ENCODE measurements around the gene SLC6A1. TPM values are rescaled to one million over a fixed set of nuclear protein-coding genes. Genes with fewer than 3 reads are reported as not detected.
A peak's percentile ranks its signal among the peaks of the same experiment; 100 is the strongest.

SLC6A1 gene
- polyA plus RNA-seq, 1 of the 3 experiments (the other 2 are of a cell fraction): not detected

DNA sequence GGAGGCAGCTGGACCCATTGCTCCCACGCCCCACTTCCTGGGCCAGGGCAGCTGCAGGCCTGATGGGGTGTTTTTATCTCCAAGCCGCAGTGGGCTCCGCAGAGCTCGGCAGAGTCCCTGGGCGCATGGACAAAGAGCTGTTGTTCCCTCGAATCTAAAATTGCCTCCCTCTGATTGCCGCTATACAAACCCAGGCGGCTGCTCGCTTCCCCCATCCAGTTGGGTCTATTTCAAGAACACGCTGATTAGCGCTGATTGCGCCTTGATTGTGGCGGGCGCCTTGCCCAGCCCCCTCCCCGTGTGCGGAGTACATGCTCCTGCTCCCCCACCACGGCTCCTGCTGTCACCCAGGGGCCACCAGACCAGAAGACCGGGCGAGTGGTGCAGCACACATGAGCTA lies 43.4 kb upstream of the SLC6A1 start:
- no peak for DNase-seq
- Histone ChIP-seq H3K4me1 (ENCODE audit: control insufficient read depth in 1 of 2, insufficient read depth in 2 of 2, low read depth in 1 of 2, low read length in 1 of 2) (peaks cover 0 to 2% of the 10 kb centered on the region in 2 experiments; a peak in 1 of 4 replicates), H3K79me2 (ENCODE audit: insufficient read depth) (no peaks in the 10 kb centered on the region), H3K27me3 (ENCODE audit: insufficient read depth) (no peaks in the 10 kb centered on the region), H3K36me3 (replicated peaks in 1 of 2; ENCODE audit: control insufficient read depth in 1 of 2, insufficient read depth in 2 of 2, low read length in 1 of 2) (no peaks in the 10 kb centered on the region), H2AFZ (ENCODE audit: low read depth) (no peak overlapping the region), H3K4me3 (ENCODE audit: low read depth in 2 of 2, low read length in 1 of 2) (no peak overlapping the region), H3K4me2 (no peak overlapping the region), H3K9me2 (no peaks in the 10 kb centered on the region), H3K9ac (no peak overlapping the region), H4K20me1 (ENCODE audit: insufficient read depth) (no peaks in the 10 kb centered on the region), H3K9me3 (no peaks in the 10 kb centered on the region), H3F3A (replicated peaks; ENCODE audit: insufficient read depth) (no peaks in the 10 kb centered on the region), H3K27ac (ENCODE audit: low read depth in 2 of 2, low read length in 1 of 2) (no peak overlapping the region)
- CTCF ChIA-PET: interaction anchor here (0.6 to 12.7 kb wide), 9 partner anchors 8 to 193 kb away, joined by 3 to 281 read pairs (median 3); partner anchors contain the start of gene SLC6A1
- no peak for TF ChIP-seq MEF2A (IDR thresholded peaks at IDR 0.05; ENCODE audit: borderline replicate concordance, low read depth)
- TF ChIP-seq TCF12 (IDR thresholded peaks at IDR 0.05): no peak
- no peak for TF ChIP-seq RCOR1 (IDR thresholded peaks at IDR 0.05; ENCODE audit: low read length)
- no peak for TF ChIP-seq NRF1 (IDR thresholded peaks at IDR 0.05; ENCODE audit: low read depth, low read length)
- TF ChIP-seq EP300 (IDR thresholded peaks at IDR 0.05; ENCODE audit: borderline replicate concordance in 1 of 2, low read depth in 1 of 2, low read length in 1 of 2): no peak
- TF ChIP-seq, protein P1, sequence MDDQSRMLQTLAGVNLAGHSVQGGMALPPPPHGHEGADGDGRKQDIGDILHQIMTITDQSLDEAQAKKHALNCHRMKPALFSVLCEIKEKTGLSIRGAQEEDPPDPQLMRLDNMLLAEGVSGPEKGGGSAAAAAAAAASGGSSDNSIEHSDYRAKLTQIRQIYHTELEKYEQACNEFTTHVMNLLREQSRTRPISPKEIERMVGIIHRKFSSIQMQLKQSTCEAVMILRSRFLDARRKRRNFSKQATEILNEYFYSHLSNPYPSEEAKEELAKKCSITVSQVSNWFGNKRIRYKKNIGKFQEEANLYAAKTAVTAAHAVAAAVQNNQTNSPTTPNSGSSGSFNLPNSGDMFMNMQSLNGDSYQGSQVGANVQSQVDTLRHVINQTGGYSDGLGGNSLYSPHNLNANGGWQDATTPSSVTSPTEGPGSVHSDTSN (IDR thresholded peaks at IDR 0.05): no peak
- TF ChIP-seq POLR2AphosphoS5 (IDR thresholded peaks at IDR 0.05; ENCODE audit: low read depth, low read length): no peak
- TF ChIP-seq, protein P2, sequence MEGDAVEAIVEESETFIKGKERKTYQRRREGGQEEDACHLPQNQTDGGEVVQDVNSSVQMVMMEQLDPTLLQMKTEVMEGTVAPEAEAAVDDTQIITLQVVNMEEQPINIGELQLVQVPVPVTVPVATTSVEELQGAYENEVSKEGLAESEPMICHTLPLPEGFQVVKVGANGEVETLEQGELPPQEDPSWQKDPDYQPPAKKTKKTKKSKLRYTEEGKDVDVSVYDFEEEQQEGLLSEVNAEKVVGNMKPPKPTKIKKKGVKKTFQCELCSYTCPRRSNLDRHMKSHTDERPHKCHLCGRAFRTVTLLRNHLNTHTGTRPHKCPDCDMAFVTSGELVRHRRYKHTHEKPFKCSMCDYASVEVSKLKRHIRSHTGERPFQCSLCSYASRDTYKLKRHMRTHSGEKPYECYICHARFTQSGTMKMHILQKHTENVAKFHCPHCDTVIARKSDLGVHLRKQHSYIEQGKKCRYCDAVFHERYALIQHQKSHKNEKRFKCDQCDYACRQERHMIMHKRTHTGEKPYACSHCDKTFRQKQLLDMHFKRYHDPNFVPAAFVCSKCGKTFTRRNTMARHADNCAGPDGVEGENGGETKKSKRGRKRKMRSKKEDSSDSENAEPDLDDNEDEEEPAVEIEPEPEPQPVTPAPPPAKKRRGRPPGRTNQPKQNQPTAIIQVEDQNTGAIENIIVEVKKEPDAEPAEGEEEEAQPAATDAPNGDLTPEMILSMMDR (IDR thresholded peaks at IDR 0.05): no peak
- POLR2A ChIA-PET: interaction anchor here (1.0 kb wide), 1 partner anchor 111 kb away, joined by 3 read pairs; no protein-coding TSS in a partner anchor
- 29% methylated on average over 8 of the region's 19 CpGs for WGBS (ENCODE audit: low lambda C conversion rate)

DNA sequence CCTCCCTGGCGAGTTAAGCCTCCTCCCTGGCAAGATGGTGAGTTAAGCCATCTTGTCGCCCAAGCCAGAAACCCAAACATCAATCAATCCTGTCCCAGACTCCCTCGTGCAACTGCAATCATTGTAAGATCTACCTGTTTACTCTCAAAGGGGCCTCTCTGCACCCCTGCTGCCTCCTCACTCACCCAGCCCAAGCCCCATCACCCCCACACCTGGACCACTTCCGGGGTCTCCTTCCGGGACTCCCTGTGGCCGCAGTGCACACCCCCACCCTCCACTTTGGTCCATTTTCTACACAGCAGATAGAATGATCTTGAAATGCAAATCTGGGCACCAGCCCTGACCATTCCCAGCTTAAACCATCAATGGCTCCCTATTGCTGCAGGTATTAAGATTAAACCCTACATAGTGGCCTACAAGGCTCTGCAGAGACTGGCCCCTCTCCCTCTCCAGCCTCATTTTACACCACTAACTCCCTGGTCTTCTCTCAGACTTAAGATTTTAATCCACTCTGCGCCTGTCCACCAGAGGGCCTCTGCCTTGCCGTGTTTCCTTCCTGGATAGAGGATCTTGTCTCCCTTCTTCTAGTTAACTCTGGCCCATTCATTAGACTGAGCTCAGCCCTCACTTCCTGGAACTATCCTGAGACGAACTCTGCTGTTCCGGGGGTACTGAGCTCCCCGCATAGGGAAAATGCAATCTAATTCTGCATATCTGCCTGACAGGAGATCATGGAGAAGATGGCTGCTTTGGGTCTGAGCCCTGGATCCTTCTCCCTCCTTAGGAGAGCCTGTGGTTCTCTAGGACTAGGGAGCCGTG lies 41.9 kb upstream of the SLC6A1 start:
- peak; percentile 65 for DNase-seq
- H3K9ac ChIP-seq: no peak overlapping the region
- H3F3A ChIP-seq (replicated peaks; ENCODE audit: insufficient read depth): no peaks in the 10 kb centered on the region
- no peaks in the 10 kb centered on the region for H3K79me2 ChIP-seq (ENCODE audit: insufficient read depth)
- no peaks in the 10 kb centered on the region for H3K9me3 ChIP-seq
- no peaks in the 10 kb centered on the region for H4K20me1 ChIP-seq (ENCODE audit: insufficient read depth)
- no peak overlapping the region for H2AFZ ChIP-seq (ENCODE audit: low read depth)
- H3K4me1 ChIP-seq (ENCODE audit: control insufficient read depth in 1 of 2, insufficient read depth in 2 of 2, low read depth in 1 of 2, low read length in 1 of 2): peaks cover 0 to 2% of the 10 kb centered on the region in 2 experiments; a peak in 1 of 4 replicates
- H3K27me3 ChIP-seq (ENCODE audit: insufficient read depth): no peaks in the 10 kb centered on the region
- TF ChIP-seq SMC3 (IDR thresholded peaks at IDR 0.05; ENCODE audit: low read depth, low read length): peak; percentile 69
- TF ChIP-seq RAD21 (IDR thresholded peaks at IDR 0.05; ENCODE audit: low read length): peak; percentile 59
- TF ChIP-seq NRF1 (IDR thresholded peaks at IDR 0.05; ENCODE audit: low read depth, low read length): no peak
- TF ChIP-seq, protein P2 (IDR thresholded peaks at IDR 0.05): peak; percentile 61
- no peak for TF ChIP-seq SIN3A (IDR thresholded peaks at IDR 0.05; ENCODE audit: borderline replicate concordance, low read depth, low read length)
- TF ChIP-seq FOXM1 (IDR thresholded peaks at IDR 0.05; ENCODE audit: low read depth): no peak
- TF ChIP-seq GABPA (IDR thresholded peaks at IDR 0.05; ENCODE audit: low read depth): no peak
- TF ChIP-seq TCF12 (IDR thresholded peaks at IDR 0.05): no peak
- TF ChIP-seq FOXJ3 (CRISPR knock-in tag; IDR thresholded peaks at IDR 0.05): no peak
- TF ChIP-seq ELF1 (IDR thresholded peaks at IDR 0.05): 0 out of 2 replicates have a peak, but pooled peaks have one; percentile 24
- TF ChIP-seq RXRA (IDR thresholded peaks at IDR 0.05; ENCODE audit: borderline replicate concordance, low read depth): no peak
- TF ChIP-seq, protein P3, sequence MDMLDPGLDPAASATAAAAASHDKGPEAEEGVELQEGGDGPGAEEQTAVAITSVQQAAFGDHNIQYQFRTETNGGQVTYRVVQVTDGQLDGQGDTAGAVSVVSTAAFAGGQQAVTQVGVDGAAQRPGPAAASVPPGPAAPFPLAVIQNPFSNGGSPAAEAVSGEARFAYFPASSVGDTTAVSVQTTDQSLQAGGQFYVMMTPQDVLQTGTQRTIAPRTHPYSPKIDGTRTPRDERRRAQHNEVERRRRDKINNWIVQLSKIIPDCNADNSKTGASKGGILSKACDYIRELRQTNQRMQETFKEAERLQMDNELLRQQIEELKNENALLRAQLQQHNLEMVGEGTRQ (IDR thresholded peaks at IDR 0.05; ENCODE audit: borderline replicate concordance, low read depth, low read length): no peak
- ChIA-PET CTCF (interaction anchor here (0.7 to 12.7 kb wide), 18 partner anchors 8 to 203 kb away, joined by 3 to 281 read pairs (median 4); partner anchors contain the start of gene SLC6A1), POLR2A (no interaction called here)
- no peaks in the 10 kb centered on the region for H3K9me2 ChIP-seq
- H3K27ac ChIP-seq (ENCODE audit: low read depth in 2 of 2, low read length in 1 of 2): no peak overlapping the region
- no peak overlapping the region for H3K4me2 ChIP-seq
- no peak overlapping the region; a peak in 1 of 4 replicates for H3K4me3 ChIP-seq (ENCODE audit: low read depth in 2 of 2, low read length in 1 of 2)
- WGBS (ENCODE audit: low lambda C conversion rate): 56% methylated on average over 10 of the region's 12 CpGs
- H3K36me3 ChIP-seq (replicated peaks in 1 of 2; ENCODE audit: control insufficient read depth in 1 of 2, insufficient read depth in 2 of 2, low read length in 1 of 2): no peaks in the 10 kb centered on the region
